A549 (cell line): ENCODE results near the gene CDHR2.

Source experiments
- CTCF ChIP-seq: fragments of >200 bp; sonication (Bioruptor Twin); formaldehyde crosslinking; IDR thresholded peaks from 3 replicates; pipeline ENCODE4 v1.5.1; 2016
- EP300 ChIP-seq, 2 experiments: fragments of >200 bp; sonication (Bioruptor Twin); formaldehyde crosslinking; IDR thresholded peaks; 2 replicates in 1 of 2; 3 replicates in 1 of 2; pipeline ENCODE4 v1.6.1; 2016 to 2017
- ESRRA ChIP-seq: fragments of 150-350 bp; IDR thresholded peaks from 2 replicates; pipeline ENCODE4 v1.6.1; 2014; ENCODE audit warnings: mild to moderate bottlenecking, low read length, borderline replicate concordance
- FOSB ChIP-seq: fragments of 250-450 bp; sonication (Bioruptor Pico); IDR thresholded peaks from 2 replicates; pipeline ENCODE4 v1.5.0; 2020; ENCODE audit warnings: mild to moderate bottlenecking, moderate library complexity
- HMGXB4 ChIP-seq: fragments of 250-450 bp; sonication (Bioruptor Pico); IDR thresholded peaks from 2 replicates; pipeline ENCODE4 v1.5.0; 2021; ENCODE audit warnings: mild to moderate bottlenecking, moderate library complexity, borderline replicate concordance
- JUN ChIP-seq, 2 experiments: fragments of >200 bp; sonication (Bioruptor Twin); formaldehyde crosslinking; IDR thresholded peaks; 2 replicates in 1 of 2; 3 replicates in 1 of 2; pipeline ENCODE4 v1.6.1; 2016 to 2017
- KDM5A ChIP-seq: fragments of 200-600 bp; sonication (generic); IDR thresholded peaks from 2 replicates; pipeline ENCODE4 v1.6.1; 2016; ENCODE audit warnings: antibody characterized with exemption, mild to moderate bottlenecking
- MAX ChIP-seq: IDR thresholded peaks from 2 replicates; pipeline ENCODE4 v1.6.1; 2012
- MYC ChIP-seq: IDR thresholded peaks from 2 replicates; pipeline ENCODE4 v1.6.1; 2012; ENCODE audit warnings: mild to moderate bottlenecking, inconsistent platforms, low read length, improper control_type of control experiment, borderline replicate concordance
- POLR2A ChIP-seq: IDR thresholded peaks from 2 replicates; pipeline ENCODE4 v1.6.1; 2012; ENCODE audit warnings: mild to moderate bottlenecking, low read length
- RAD21 ChIP-seq, 2 experiments: fragments of >200 bp in 1 of 2; sonication (Bioruptor Twin) in 1 of 2; formaldehyde crosslinking in 1 of 2; IDR thresholded peaks in 1 of 2; conservative IDR thresholded peaks in 1 of 2; 2 replicates in 1 of 2; 3 replicates in 1 of 2; pipeline ENCODE4 v1.6.1; 2012 to 2018; ENCODE audit warnings: inconsistent platforms in 1 of 2
- REST ChIP-seq: fragments of 200-600 bp; sonication (generic); IDR thresholded peaks from 2 replicates; pipeline ENCODE4 v1.6.1; 2016; ENCODE audit warnings: antibody characterized with exemption, mild to moderate bottlenecking, moderate library complexity
- RFX5 ChIP-seq: fragments of 450-650 bp; IDR thresholded peaks from 2 replicates; pipeline ENCODE4 v1.7.1; 2014; ENCODE audit warnings: antibody characterized with exemption, mild to moderate bottlenecking, moderate library complexity
- ZNF302 ChIP-seq: fragments of 250-450 bp; sonication (Bioruptor Pico); IDR thresholded peaks from 2 replicates; pipeline ENCODE4 v1.9.0; 2021; ENCODE audit warnings: inconsistent platforms, mild to moderate bottlenecking, moderate library complexity

DNA sequence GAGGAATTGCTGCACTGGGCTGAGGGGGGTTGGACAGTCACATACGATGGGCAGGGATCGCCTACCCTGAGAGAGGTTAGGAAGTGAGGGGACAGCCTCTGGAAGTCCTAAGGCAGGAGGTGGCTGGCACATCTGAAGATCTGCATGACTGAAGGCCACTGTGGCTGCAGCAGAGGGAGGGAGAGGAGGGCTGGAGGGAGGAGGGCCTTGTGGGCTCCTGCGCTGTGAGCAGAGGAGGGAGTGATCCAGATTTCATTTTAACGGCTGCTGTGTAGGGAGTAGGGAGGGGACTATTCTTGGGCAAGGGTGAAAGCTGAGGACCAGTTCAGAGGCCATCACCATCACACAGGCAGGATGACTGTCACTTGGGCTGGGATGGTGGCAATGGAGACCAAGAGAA, 88.4 kb downstream of the CDHR2 start:
- TF ChIP-seq MYC, result no peak
- TF ChIP-seq CTCF, result no peak
- no peak for TF ChIP-seq ESRRA
- TF ChIP-seq POLR2A, result no peak
- no peak for TF ChIP-seq KDM5A
- no peak for TF ChIP-seq JUN (IDR thresholded peaks at IDR 0.05)
- no peak for TF ChIP-seq EP300 (IDR thresholded peaks at IDR 0.05)
- no peak for TF ChIP-seq HMGXB4 (CRISPR knock-in tag)
- no peak for TF ChIP-seq RAD21 (conservative IDR thresholded peaks at IDR 0.05 in 1 of 2, IDR thresholded peaks at IDR 0.05 in 1 of 2)
- no peak for TF ChIP-seq FOSB (CRISPR knock-in tag)
- TF ChIP-seq REST, result no peak
- no peak for TF ChIP-seq ZNF302 (CRISPR knock-in tag)
- TF ChIP-seq RFX5, result no peak
- no peak for TF ChIP-seq MAX
